ENCODE results near the gene FRAT1. TPM values are rescaled to one million over a fixed set of nuclear protein-coding genes. Genes with fewer than 3 reads are reported as not detected.
A peak's percentile ranks its signal among the peaks of the same experiment; 100 is the strongest.
"Not testable (repeated sequence)": the region's sequence is repeated elsewhere in the genome, so short reads cannot be mapped to it uniquely, and the experiment has no call there.

The FRAT1 gene
- total RNA-seq, 1 donor, result 11.0 TPM

DNA sequence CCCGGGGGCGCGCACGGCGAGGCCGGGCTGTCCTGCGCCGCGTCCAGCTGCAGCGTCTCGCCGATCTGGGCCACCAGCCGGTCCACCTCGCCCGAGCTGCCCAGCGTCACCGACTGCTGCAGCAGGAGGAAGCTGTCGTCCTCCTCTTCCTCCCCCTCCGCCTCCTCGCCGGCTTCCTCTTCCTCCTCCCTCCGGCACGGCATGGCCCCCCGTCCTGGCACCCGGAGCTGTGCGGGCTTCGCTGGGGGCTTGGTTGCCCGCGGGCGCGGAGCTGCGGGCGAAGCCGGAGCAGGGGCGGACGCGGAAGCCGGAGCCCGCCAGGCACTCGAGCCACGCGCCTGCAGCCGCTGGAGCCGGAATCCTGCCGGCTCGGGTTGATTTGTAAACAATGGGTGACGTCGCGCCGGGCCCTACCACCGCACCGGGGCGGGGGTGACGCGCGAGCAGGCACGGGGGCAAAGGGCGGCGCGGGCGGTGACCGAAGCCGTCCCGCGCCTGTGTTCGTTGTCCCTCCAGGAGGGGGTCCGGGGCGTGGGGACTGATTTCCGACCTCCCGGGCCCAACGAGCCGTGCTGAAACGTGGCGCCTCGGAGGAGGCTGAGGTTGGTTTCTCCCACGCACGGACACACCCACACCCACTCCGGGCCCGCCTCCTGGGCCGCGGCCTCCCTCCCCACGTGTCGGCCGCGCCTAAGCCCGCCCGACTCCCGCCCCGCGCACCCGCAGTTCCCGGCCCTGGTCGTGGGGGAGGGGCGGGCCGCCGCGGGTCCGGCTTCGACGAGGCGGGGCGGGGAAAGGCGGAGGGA is 15.5 kb downstream of the FRAT1 start, which contains the start of gene FRAT2:
Gene FRAT2 (minus strand): TSS at position 360 of the 806 bp plus-strand sequence. CDS start 157 bp downstream, at position 203.
- DNase-seq (ENCODE audit: low read depth in 2 of 3, low spot score in 2 of 3), result peak; percentile 91

- DNase-seq (ENCODE audit: low read depth in 2 of 3, low spot score in 2 of 3), result no peak
Observed at GRCh38 chr10:97335188-97335619, 16.1 kb downstream of the FRAT1 start.

DNA sequence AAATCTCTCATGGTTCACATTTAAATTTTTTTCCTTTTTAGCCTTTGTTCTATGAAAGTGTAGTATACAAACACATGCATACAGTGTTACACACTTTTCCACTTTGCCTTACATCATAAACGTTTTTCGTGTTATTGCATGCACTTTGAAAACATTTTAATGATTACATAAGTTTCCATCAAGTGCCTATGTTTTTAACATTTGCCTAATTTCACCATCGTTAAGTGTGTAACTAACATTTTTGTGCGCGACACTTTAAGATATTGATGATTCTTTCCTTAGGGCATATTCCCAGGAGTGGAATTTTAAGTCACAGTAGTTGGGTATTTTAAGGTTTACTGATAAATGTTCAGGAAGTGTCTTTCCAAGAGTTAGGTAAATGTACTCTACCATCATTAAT is 16.9 kb downstream of the FRAT1 start:
- no peak for DNase-seq (ENCODE audit: low read depth in 2 of 3, low spot score in 2 of 3)

DNA sequence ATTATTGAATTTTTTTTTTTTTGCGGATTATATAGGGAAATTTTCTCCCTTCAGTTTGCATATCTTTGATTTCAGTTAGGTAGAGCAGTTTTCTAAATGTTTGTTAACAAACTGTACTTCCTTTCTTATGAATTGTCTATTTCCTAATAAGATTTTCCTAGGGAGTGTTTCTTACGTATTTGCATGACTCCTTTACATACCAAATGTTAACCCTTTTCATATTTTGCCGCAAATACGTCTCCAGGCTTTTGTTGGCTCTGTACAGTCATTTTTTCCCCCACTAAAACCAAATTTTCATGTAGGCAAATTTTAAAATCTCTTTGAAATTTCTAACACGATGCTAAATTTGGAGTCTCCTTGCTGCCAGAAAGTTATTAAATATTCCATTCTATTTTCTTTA is 17.4 kb downstream of the FRAT1 start:
- DNase-seq (ENCODE audit: low read depth in 2 of 3, low spot score in 2 of 3), result no peak

GRCh38 chr10:97336942-97337831 is 18.1 kb downstream of the FRAT1 start:
- no peak for DNase-seq (ENCODE audit: low read depth in 2 of 3, low spot score in 2 of 3)

- no peak for DNase-seq (ENCODE audit: low read depth in 2 of 3, low spot score in 2 of 3)
Observed at GRCh38 chr10:97338041-97338440, 19.0 kb downstream of the FRAT1 start.

DNA sequence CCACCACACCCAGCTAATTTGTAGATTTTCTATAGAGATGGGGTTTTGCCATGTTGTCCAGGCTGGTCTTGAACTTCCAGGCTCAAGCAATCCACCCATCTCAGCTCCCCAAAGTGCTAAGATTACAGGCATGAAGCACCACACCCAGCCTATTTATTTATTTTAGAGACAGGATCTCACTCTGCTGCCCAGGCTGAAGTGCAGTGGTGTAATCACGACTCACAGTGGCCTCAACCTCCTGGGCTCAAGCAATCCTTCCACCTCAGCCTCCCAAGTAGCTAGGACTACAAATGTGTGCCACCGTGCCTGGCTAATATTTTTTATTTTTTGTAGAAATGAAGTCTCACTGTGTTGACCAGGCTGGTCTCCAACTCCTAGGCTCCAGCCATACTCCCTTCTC is 22.3 kb downstream of the FRAT1 start:
- DNase-seq (ENCODE audit: low read depth in 2 of 3, low spot score in 2 of 3), result no peak

DNA sequence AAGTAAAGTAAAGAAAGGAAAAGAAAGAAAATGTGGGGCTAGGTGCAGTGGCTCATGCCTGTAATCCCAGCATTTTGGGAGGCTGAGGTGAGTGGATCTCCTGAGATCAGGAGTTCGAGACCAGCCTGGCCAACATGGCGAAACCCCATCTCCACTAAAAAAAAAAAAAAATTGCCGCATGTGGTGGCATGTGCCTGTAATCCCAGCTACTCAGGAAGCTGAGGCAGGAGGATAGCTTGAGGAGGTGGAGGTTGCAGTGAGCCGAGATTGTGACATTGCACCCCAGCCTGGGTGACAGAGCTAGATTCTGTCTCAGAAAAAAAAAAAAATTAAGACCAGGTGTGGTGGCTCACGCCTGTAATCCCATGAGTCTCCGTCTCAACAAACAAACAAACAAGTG is 24.6 kb downstream of the FRAT1 start:
- DNase-seq (ENCODE audit: low read depth in 2 of 3, low spot score in 2 of 3), result not testable (repeated sequence)

DNA sequence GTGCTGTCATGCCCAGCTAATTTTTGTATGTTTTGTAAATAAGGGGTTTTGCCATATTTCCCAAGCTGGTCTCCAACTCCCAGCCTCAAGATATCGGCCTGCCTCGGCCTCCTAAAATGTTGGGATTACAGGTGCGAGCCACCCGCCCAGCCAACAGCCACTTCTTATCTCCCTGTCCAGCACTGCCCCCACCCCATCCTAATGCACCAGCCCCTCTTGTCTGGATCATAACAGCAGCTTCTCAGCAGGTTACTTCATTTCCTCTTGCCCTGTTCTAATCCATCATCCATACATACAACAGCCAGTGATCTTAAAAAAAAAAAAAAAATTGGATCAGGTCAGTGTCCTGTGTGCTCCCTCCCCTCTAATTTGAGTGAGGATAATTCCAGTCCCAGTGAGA is 28.2 kb downstream of the FRAT1 start:
- DNase-seq (ENCODE audit: low read depth in 2 of 3, low spot score in 2 of 3), result no peak

DNA sequence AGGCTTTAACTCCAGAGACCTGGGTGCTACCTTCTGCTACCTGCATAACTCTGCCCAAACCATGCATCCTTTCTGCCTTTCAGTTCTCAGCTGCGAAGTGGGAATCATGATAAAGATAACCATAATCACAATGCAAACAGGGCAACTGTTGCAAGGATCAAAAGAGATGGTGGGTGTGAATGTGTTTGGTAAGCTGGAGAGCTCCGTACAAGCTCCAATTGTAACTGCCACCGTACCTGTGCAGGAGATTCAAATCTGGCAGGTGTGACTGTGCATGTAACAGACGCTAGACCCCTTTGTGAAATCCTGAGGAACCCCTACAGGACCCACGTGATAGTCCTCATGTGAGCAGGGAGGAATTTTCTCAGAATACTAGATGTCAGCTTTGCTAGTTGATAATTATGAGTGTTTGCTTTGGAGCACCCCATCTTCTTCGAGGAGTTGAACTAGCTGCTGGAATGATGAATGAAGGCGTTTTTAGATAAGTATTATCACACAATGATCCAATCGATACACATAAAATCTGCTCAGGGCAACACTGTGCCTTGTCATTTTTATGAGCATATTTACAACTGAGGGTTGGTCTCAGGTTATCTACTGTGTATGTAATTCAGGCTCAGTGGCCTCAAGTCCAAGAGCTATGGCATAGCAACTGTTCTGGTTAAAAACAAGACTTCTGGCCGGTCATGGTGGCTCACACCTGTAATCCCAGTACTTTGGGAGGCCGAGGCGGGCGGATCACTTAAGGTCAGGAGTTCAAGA is 30.9 kb downstream of the FRAT1 start:
- DNase-seq (ENCODE audit: low read depth in 2 of 3, low spot score in 2 of 3), result no peak

DNA sequence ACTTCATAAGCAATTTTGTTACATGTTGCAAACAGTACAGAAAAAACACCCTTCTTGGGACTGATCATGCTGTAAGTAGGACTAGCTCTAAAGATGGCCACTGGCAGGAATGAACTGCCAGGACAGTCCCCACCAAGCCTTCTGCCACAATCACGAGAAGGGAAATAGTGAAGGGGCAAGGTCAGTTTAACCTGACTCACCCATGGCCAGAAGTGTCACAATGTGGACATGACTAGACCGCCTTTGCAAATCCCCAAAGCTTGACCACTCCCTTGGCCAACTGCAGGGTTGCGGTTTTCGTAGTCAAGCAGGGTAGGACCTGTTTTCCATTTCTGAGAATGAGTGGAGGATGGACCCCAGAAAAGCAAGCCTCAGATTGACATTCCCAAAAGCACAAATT is 34.9 kb downstream of the FRAT1 start:
- no peak for DNase-seq (ENCODE audit: low read depth in 2 of 3, low spot score in 2 of 3)

GRCh38 chr10:97355571-97355975 is 36.5 kb downstream of the FRAT1 start:
- peak in 2 of 3 donors; percentile 31 to 56 for DNase-seq (ENCODE audit: low read depth in 2 of 3, low spot score in 2 of 3)

DNA sequence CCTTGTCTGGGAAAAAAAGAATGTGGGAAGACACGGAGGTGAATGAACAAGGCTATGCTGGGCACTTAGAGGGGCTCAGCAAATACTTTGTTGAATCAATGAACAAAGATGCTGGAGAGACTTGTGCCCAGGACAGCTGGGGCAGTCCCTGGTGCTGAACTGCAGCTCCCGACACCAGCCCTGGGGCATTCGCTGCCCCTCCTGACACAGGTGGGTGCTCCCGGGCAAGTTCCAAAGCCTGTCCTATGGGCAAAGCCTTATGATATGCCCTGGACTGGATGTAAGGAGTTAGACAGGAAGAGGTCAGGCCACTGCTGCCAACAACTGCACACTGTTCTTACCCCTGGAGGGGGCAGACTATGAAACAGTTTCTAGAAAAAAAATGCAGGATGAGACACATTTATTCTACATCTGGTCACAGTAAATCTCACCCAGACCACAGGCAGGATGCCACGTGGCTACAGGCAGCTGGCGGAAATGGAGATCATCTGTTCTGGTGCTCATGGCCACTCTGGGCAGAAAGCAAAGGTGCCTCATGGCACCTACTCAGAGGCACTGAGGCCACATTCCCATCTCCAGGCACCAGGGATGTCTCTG is 37.3 kb downstream of the FRAT1 start:
- DNase-seq (ENCODE audit: low read depth in 2 of 3, low spot score in 2 of 3), result peak in 2 of 3 donors; percentile 67 to 88

DNA sequence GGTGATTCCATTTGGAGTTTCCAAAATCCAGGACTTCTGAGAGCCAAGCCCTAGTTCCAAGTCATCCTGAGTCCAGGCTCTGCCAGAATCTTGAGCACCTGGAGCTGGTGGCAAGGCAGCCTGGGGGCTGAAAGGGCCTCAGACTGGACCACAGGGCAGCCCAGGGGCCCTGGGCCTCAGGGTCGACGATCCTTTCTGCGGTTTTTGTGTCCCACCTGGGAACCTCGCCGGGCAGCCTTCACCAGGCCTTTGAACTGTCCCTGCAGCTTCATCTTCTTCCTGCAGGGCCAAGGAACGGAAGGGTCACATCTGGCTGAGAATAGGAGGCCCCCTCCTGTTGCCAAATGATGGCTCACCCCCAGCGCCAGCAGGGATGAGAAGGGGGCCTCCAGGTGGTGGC is 37.8 kb downstream of the FRAT1 start:
- DNase-seq (ENCODE audit: low read depth in 2 of 3, low spot score in 2 of 3), result no peak

DNA sequence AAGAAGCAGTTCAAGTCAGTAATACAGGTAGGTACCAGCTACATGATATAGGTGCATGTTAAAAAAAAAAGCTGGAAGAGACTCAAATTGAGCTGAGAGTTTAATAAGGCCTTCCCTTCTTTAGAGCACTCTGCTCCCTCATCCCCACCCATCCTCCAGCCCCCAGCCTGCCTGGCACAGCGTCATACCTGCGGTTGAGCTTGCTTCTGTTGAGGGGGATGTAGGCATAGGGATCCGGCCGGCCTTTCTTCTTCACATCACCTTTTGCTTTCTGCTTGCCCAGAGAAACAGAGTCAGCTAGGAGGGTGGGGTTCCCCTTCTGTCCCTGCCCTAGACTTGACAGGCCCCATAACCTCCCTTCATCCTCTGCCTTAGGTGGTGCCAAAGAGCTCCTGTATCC is 39.3 kb downstream of the FRAT1 start:
- DNase-seq (ENCODE audit: low read depth in 2 of 3, low spot score in 2 of 3), result no peak

- DNase-seq (ENCODE audit: low read depth in 2 of 3, low spot score in 2 of 3), result no peak
Observed at GRCh38 chr10:97358781-97359180, 39.7 kb downstream of the FRAT1 start.

GRCh38 chr10:97360705-97361536 is 41.9 kb downstream of the FRAT1 start:
- DNase-seq (ENCODE audit: low read depth in 2 of 3, low spot score in 2 of 3), result no peak

- no peak for DNase-seq (ENCODE audit: low read depth in 2 of 3, low spot score in 2 of 3)
Observed at GRCh38 chr10:97361537-97361901, 42.4 kb downstream of the FRAT1 start.

- no peak for DNase-seq (ENCODE audit: low read depth in 2 of 3, low spot score in 2 of 3)
Observed at GRCh38 chr10:97362310-97363033, 43.4 kb downstream of the FRAT1 start.

All from hematopoietic multipotent progenitor cell (in vitro differentiated cells).